Activated CD4-positive, alpha-beta T cell treated with anti-CD3 and anti-CD28 coated beads, Interleukin-2, amount 50 U/mL, for 4 hours (primary cell): ENCODE data around the gene KRT86.

Experiments used
- DNase-seq, 2 experiments: peaks; one replicate each; pipeline ENCODE4 v3.0.0-alpha.2; 2020

The KRT86 gene

GRCh38 chr12:52274521-52275120, at the start of gene KRT86:
Gene KRT86, plus strand, starts transcription at chr12:52274645. Its CDS starts 27,272 bp downstream, at chr12:52301917.
- no peak for DNase-seq

GRCh38 chr12:52225752-52226151, 48.7 kb upstream of the KRT86 start:
- no peak for DNase-seq

GRCh38 chr12:52226446-52226845, 48.0 kb upstream of the KRT86 start:
- no peak for DNase-seq

DNA sequence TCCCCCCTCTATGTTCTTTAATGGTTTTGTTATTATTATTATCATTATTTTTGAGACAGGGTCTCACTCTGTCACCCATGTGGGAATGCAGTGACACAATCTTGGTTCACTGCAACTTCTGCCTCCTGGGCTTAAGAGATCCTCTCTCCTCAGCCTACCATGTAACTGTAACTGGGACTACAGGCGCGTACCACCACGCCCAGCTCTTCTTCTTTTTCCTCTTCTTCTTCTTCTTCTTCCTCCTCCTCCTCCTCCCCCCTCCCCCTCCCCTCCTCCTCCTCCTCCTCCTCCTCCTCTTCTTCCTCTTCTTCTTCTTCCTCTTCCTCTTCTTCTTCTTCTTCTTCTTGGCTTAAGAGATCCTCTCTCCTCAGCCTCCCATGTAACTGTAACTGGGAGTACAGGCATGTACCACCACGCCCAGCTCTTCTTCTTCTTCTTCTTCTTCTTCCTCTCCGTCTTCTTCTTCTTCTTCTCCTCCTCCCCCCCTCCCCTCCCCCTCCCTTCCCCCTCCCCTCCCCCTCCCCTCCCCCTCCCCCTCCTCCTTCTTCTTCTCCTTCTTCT, 46.8 kb upstream of the KRT86 start:
- no peak for DNase-seq

- no peak for DNase-seq
Measured at GRCh38 chr12:52228366-52228765, 46.1 kb upstream of the KRT86 start.

- no peak for DNase-seq
Measured at GRCh38 chr12:52228931-52229330, 45.5 kb upstream of the KRT86 start.

DNA sequence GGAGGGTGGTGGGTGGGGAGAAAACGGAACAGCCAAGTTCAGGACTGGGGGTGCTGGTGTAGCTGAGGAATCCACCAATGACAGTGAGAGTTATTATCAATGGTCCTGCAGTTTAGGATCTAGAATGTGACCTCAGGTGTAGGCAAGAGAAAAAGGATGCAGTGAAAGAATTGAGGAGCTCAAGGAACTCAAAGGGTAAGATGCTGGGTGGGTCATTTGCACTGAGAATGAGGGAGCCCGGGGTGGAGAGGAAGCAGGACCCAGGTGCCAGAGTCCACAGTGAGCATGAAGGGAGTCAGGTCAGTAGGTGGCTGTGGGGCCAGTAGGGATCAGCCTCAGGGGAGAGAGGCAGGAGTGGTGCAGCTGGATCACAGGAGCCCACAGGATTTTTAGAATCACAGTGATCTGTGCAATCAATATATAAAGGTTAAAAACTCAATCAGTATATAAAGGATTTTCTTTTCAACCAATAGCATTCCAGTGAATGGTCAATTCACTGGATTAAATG, 44.6 kb upstream of the KRT86 start:
- no peak for DNase-seq

GRCh38 chr12:52230364-52231281, 43.8 kb upstream of the KRT86 start:
- no peak for DNase-seq

DNA sequence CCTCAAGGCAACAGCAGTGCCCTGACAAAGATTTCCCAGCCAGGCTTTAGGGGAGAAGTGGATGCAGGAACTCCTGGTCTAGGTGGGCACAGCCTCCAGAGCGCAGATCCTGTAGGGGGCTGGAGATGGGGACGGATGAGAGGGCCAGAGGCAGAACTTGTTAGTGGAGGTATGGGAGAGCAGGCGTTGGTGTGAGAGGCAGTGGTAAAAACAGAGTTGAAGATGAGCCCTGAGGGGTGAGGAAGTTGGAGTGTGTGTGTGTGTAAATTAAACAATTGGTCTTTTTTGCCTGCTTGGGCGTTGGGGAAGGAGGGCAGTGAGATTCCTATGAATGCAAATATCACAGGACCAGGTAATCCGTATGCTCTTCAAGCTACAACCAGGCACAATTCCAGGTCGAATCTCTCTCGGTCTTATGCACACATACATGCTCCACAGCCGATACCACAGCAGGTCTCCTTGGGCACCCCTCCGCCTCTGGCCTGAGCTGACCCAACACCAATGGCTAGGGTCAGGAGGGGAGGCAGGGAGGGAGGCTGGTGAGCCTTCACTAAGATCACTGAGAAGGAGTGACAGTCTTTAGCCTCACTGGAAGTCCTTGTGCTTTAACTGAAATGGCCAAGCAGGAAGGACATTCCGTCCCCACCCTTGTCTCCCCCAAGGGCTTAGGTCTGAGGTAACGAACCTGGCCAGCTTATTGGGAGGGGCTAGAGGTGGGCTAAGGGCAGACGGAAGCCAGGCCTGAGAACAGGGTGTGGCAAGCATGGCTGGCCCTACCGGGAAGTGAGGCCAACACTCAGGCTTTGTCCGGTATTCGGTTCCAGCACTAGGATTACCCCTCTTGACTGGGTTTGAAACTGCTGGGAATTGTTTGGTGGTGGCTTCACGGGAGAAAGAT, 42.9 kb upstream of the KRT86 start:
- no peak for DNase-seq

- no peak for DNase-seq
Measured at GRCh38 chr12:52232203-52232673, 42.2 kb upstream of the KRT86 start.

DNA sequence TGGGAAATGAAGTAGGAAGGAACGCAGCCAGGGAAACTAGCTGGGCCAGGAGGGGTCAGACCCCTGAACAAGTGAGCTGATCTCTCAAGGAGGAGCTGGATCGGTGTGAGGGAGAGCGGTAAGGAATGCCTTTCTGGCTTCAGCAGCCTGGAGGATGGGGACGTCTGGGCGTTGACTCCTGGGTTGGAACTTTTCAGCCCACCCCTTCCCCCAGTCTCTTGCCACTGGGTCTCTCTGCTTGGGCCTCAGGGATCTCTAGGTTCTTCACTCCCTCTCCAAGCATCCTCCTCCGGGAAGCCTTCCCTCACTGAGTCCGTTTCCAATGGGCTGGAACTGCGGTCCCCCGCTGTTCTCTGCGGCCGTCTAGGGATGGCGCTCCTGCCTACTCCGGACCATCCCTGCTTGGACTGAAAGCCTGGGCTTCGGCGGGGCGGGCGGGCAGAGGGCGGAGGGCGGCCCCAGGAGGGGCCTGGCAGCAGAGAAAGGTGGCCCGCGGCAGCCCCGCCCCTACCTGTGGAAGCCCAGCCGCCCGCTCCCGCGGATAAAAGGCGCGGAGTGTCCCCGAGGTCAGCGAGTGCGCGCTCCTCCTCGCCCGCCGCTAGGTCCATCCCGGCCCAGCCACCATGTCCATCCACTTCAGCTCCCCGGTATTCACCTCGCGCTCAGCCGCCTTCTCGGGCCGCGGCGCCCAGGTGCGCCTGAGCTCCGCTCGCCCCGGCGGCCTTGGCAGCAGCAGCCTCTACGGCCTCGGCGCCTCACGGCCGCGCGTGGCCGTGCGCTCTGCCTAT, 41.6 kb upstream of the KRT86 start, which contains the start of gene KRT7:
Gene KRT7, plus strand, starts transcription at position 570 of the 788 bp plus-strand sequence. Its CDS starts 54 bp downstream, at position 624.
- no peak for DNase-seq

DNA sequence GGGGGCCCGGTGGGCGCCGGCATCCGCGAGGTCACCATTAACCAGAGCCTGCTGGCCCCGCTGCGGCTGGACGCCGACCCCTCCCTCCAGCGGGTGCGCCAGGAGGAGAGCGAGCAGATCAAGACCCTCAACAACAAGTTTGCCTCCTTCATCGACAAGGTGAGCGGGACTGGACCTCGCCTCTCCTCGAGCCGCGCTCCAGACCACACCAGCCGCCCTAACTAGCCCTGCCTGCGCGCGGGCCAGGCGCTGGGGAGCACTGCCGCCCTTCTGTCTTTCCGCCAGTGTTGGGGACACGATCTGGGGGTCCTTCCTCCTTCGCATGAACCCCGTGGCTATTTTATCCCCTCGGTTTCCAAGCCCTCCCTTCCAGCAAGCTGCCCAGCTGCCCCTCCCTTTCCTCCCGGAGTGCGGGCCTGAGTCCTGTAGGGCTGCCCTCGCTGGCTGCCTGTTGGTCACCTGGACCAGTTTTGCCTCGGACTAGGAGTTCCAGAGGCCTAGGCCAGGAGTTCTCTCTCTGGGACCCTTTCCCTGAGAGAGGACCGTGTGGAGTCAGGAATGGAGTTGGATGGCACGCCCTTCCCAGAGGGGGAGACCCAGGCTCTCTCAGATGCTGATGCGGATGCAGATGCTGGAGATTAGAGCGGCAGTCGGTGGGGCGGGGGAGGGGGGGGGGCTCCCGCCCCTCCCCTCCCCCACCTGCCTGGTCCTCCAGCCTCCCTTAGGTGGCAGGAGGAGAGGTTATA, 40.8 kb upstream of the KRT86 start:
- DNase-seq = no peak

- DNase-seq = no peak
Measured at GRCh38 chr12:52234223-52234810, 40.1 kb upstream of the KRT86 start.

DNA sequence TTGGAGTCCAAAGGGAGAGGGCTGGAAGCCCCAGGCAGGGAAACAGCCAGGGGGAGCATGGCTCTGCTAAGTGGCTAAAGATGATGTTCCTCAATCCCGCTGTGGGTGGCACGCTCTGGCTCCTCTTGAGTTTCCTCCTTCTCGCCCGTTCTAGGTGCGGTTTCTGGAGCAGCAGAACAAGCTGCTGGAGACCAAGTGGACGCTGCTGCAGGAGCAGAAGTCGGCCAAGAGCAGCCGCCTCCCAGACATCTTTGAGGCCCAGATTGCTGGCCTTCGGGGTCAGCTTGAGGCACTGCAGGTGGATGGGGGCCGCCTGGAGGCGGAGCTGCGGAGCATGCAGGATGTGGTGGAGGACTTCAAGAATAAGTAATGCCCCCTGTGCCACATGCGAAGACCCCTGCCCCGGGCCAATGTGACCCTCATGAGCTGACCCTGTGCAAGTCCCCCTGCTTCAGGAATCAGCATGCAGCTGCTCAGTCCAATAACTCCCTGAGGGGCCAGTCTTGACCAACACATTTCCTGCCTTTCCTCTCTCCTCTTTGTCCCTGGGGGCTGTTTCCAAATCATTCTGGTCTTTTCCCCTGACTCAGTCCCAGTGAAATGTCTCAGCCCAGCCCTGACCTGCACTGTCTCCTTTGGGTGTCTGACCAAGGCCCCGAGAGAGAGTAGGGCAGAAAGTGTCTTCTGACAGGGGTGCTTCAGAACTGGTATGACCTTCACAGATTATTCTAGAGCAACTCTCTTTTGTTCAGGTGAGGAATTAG, 39.3 kb upstream of the KRT86 start:
- DNase-seq = no peak

DNA sequence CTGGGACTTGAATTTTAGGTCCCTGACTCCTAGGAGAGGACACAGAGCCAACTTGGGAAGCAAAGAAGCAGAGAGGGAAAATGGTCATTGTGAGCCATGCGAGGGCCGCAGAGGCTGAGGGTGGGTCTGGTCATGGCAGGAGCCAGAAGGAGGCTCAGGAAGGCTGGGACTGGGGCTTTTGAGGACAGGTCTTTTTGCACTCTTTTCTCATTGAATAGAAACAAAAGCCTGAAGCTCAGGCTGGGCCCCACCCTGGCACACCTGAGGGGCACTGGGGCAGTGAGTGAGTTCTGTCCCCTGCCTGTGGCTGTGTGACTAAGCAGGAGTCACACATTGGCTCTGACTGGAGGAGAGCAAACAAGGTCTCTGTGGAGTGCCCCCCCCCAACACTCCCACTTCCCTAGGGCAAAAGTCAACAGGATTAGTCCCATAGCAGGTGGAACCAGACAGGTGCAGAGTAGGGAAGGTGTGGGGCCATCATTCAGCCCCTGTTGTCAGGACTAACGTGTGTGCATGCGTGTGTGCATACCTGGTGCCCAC, 38.6 kb upstream of the KRT86 start:
- DNase-seq = no peak

- no peak for DNase-seq
Measured at GRCh38 chr12:52236386-52237050, 37.9 kb upstream of the KRT86 start.

- no peak for DNase-seq
Measured at GRCh38 chr12:52238207-52238840, 36.1 kb upstream of the KRT86 start.
